ENCODE results near the gene PARD3. TPM values are rescaled to one million over a fixed set of nuclear protein-coding genes. Genes with fewer than 3 reads are reported as not detected.

Gene PARD3
- total and polyA plus RNA-seq, 10 of the 15 experiments (the other 5 are each of a cell fraction or from before 2014, with no cell fraction given), result 2.6 to 43.1 (median 13.9) TPM

- TF ChIP-seq CREM (IDR thresholded peaks at IDR 0.05; ENCODE audit: low read depth) (no peak), RBBP5 (conservative IDR thresholded peaks at IDR 0.05) (no peak), E2F4 (IDR thresholded peaks at IDR 0.05; ENCODE audit: low read depth, low read length) (no peak), RUNX3 (IDR thresholded peaks at IDR 0.05; ENCODE audit: low read length) (no peak), ATF2 (IDR thresholded peaks at IDR 0.05; ENCODE audit: low read length) (no peak), ZBTB4 (CRISPR knock-in tag; IDR thresholded peaks at IDR 0.05) (no peak), USF1 (IDR thresholded peaks at IDR 0.05; ENCODE audit: borderline replicate concordance, extremely low read length, insufficient read depth, low read depth, low read length) (no peak), JUND (IDR thresholded peaks at IDR 0.05; ENCODE audit: low read depth, low read length) (no peak)
These were observed 646.7 kb downstream of the PARD3 start (continued) for GRCh38 chr10:34168439-34168838.

Data from GM12878 (cell line).